HG03342 (cell line): Measurements from ENCODE around the gene DCUN1D2.
A peak's percentile ranks its signal among the peaks of the same experiment; 100 is the strongest.
"Not testable (repeated sequence)": the region's sequence is repeated elsewhere in the genome, so short reads cannot be mapped to it uniquely, and the experiment has no call there.

Experiments used
- ATAC-seq: cut with Tn5 transposase; IDR thresholded peaks from one replicate; pipeline ENCODE4 v1.9.1; 2021; ENCODE audit warnings: mild to moderate bottlenecking, moderate library complexity; ENCODE audit not compliant: unreplicated experiment

Gene DCUN1D2

DNA sequence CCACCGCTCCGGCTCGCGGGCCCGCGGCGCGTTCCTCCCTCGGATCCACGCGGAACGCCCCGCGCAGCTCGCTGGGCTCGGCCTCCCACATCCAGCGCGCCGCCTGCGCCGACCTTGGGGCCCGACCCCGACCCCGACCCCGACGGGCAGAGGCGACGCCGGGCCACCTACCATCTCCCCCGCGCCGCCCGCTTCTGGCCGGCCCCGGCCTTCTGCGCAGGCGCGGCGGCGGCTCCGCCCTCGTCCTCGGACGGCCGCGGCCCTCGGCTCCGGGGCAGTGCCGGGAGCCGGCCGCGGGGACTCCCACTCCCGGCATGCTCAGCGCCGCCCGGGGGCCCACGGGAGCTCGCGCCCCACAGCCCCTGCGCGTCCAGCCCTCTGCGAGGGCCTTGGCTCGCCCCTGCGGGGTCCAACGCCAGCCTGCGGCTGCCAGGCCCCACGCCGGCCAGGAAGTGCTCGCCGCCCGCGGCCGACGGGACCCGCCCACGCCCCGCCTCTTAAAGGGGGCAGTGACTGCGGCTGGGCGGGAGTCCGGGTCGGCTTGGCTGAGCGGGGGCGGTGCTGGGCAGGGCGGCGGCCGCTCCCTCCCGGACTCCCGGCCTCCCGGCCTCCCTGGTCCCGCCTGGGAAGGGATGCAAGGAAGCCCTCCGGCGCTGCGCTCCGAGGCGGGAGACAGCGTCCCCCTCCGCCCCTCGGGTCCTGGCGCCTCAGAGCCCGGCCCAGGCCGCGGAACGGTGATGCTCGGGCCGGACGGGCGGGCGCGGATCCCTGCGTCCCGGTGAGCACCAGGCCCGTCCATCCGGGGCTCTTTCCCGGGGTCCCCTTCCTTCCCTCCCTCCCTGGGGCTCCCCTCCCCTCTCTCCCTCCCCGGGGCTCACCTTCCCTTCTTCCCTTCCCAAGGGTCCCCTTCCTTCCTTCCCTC is at the start of gene DCUN1D2:
Gene DCUN1D2, minus strand, starts transcription at position 216 of the 922 bp plus-strand sequence. Its CDS starts 42 bp downstream, at position 174.
- peak; percentile 78 for ATAC-seq

DNA sequence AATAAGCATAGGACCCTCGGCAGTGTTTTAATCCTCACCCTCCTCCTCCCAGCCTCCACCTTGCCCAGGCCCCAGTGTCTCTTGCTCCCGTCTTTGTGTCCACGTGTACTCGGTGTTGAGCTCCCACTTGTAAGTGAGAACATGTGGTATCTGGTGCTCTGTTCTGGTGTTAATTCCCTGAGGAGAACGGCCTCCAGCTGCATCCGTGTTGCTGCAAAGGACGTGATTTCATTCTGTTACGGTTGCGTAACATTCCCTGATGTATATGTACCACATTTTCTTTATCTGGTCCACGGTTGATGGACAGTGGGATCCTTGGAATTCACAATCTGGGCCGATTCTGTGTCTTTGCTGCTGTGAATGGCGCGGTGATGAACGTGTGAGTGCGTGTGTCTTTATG is 49.3 kb upstream of the DCUN1D2 start:
- no peak for ATAC-seq

DNA sequence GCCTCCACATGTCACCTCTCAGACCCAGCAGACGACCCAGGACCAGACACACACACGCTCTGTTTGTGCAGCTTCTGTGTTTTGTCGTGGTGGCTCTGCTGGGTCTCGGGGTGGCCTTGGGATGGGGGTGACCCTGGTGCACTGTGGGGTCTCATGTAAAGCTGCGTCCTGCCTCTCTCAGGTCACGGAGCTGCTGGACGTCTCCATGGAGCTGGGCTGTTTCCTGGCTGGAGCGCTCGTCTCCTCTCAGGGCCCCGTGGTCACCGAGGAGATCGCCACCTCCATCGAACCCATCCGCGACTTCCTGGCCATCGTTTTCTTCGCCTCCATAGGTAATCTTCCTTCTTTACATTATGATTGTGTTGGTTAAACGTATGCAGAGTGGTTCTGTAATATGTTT is 48.7 kb upstream of the DCUN1D2 start:
- no peak for ATAC-seq

DNA sequence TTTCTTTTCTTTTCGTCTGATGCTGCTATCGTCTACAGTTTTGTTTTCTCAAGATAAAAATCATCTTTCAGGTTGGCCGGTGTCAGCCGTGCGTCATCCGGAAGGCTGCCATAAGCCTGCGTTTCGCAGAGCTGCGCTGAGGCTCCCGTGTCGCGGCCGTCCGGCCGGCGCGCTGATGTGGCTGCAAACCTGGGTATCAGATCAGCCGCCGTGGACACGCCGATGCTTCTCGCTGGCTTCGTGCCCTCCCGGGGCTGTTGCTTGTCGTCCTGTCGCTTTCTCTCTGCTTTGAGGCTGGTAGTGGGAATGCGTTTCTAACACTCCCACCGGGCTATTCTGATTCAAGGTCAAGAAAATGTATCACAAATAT is 48.2 kb upstream of the DCUN1D2 start:
- ATAC-seq = no peak

DNA sequence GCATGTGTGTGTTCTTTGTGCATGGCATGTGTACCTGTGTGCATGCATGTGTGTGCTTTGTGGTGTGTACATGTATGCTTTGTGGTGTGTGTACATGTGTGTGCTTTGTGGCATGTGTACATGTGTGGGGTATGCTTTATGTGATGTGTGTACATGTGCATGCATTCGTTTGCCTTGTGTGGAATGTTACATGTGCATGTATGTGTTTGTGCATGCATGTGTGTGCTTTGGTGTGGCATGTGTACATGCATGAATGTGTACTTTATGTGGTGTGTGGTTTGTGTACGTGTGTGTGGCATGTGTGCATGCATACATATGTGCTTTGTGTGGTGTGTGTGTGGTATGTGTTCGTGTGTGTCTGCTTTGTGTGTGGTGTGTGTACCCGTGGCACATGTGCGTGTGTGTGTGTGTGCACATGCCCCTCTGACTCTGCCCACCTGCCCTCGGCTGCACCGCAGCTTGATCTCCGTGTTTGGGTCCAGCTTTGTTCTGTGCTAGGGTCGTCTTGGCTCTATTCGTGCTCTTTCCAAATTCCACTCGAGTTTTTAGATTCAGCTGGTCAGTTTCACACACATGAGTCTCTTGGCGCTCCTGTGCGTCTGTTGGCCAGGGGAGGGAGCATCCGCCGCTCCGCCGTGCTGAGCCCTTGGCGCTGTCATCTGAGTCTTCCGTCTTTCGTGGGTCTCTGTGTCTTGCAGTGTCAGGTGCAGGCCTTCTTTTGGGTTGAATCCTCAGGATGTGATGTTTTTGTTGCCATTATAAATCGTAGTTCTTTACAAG is 47.6 kb upstream of the DCUN1D2 start:
- no peak for ATAC-seq

DNA sequence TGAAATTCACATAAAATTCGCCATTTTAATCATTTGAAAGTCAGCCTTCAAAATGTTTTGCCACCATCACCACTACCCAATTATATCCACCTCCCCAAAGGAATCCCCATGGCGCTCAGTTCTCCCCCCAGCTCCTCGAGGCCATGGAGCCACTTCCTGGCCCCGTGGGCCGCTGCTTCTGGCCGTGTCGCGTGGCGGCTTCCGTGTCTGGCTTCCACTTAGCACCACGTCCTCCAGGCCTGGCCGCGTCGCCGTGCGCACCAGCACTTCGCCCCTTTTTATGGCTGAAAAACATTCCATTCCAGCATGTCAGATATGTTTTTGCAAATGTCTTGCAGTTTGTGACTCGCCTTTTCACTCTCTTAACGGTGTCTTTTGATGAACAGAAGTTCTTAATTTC is 46.7 kb upstream of the DCUN1D2 start:
- ATAC-seq = no peak

DNA sequence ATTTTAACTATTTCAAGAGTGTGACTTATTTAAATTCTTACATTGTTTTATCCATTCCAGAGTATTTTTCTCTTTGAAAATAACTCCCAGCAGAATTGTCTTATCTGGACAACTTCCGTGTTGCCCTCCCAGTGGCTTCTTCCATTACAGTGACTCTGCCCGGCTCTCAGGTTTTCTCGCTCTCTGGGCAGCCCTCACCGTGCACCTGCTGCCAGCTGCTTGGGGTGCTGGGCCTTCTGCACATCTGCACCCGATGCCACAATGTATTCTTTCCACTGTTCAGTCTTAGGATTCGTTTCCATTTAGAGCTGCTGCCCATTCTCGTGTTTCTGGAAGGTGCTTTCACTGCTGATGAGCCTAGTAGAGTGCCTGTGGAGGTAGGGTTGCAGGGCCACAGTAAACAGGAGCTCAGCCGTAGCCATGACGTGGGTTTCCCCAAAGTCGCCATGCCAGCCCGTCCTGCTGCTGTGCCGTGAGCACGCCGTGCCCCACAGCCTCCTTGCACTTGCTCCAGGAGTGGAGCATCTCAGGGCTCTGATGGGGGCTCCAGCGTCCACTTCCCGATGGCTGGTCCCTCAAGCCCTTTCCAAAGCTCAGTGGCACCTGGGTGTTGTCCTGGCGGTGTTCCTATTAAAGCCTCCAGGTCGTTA is 46.1 kb upstream of the DCUN1D2 start:
- ATAC-seq = no peak

DNA sequence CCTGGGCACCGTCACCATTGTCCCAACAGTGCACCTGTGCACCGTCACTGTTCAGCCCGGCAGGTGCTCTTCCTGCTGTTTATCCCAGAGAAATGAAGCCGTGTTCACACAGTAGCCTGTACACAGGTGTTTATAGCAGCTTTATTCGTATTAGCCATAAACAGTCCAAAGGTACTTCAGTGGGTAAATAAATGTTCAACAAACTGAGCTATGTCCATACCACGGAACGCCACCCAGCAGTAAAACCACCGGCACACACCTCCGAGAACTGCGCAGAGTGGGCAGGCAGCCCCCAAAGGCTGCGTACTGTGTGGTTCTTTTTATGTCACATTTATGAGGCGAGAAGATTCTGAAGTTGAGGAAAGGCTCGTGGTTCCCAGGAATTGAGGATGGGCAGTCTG is 44.9 kb upstream of the DCUN1D2 start:
- ATAC-seq = no peak

DNA sequence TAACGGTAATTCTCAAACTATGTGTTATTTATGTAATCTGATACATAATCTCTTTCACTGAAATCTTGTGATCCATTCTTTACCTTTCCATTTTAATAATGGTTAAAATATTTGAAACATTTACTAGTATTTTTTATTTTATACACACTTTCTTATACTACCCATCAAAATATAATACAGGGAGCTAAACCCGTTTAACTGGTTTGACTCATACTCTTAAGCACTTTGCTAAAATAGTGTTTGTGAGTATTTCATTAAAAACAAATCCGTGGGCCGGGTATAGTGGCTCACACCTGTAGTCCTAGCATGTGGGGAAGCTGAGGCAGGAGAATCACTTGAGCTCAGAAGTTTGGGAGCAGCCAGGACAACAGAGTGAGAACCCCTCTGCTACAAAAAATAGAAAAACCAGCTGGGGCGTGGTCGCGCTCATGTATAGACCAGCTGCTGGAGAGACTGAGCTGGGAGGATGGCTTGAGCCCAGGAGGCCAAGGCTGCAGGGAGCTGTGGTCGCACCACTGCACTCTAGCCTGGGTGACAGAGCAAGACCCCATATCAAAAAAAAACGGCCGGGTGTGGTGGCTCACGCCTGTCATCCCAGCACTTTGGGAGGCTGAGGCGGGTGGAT is 43.8 kb upstream of the DCUN1D2 start:
- no peak for ATAC-seq

DNA sequence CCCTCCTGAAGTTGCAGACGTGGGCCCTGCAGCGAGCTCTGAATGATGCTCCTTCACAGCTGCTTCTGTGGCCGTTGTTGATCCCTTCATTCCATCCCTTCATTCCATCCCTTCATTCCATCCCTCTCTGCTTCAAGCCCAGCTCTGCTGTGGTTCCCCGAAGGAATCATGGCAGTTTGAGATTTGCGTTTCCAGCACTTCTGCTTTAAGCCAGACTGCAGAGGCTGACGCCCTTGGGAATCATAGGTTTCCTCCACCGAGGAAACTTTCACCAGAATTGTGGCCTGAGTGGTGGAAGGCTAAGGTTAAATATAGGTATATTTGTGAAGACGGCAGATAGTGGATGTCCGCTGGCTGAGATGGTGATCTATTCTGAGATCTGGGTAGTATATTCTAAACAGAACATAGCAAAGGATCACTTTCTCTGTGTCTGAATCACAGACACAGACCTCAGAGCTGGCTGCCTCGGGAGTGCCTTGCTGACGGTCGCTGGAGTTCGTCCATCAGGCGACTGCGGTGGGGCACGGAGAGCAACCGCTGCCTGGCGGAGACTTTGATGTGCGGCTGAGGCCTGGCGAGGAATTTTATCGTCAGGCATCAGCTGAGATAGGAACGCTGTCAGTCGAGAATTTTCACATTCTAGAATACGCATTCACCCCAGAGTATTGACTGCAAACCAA is 42.8 kb upstream of the DCUN1D2 start:
- ATAC-seq = no peak

DNA sequence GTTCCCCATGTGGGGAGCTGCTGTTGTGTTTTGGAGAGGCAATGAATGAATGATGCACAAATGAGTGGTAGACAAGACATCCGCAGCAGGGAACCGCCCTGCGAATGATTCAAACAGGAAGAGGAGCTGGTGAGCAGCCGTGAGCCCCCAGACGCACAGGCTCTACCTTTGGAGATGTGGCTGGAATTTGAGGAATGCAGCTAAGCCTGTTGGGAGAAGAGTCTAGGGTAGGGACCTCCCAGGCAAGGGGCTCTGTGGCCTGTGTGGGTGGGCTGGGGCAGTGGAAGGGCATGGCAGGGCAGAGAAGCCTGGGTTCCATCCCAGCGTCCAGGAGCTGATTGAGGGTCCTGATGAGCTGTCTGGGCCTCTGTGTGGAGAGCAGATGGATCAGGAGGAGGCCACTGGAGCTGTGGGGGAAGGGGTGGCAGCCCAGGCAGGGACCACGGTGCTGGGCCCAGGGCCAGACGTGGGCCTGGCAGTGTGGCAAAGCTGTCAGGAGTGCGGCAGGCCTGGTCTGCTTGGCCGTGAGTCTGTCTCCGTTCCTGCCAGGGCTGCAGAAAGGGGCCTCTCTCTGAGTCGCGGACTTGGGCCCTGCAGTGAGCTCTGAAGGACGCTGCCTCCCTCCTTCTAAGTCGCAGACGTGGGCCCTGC is 41.8 kb upstream of the DCUN1D2 start:
- no peak for ATAC-seq

DNA sequence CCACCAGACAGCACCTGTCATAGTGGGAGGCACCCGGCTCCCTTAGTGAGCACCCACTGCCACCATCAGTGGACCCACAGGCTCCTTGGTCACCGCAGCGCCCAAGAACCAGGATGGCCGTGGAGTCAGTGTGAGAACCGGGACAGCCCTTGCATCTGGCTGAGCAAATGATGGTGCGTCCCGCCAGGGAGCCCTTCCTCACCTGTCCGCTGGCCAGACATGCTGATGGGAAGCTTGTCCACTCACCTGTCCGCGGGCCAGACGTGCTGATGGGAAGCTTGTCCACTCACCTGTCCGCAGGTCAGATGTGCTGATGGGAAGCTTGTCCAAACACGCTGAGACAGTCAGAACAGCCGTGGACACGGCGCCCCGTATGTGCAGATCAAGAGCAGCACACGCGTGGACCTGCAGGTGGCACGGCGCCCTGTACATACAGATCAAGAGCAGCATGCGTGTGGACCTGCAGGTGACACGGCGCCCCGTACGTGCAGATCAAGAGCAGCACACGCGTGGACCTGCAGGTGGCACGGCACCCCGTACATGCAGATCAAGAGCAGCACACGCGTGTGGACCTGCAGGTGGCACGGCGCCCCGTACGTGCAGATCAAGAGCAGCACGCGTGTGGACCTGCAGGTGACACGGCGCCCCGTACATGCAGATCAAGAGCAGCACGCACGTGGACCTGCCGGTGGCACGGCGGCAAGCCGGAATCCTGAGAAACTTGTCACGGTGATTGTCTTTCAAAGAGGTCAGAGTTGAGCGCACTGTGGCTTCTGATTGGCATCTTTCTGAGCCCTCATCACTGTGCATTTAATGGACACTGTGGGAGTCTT is 40.7 kb upstream of the DCUN1D2 start:
- ATAC-seq = no peak

DNA sequence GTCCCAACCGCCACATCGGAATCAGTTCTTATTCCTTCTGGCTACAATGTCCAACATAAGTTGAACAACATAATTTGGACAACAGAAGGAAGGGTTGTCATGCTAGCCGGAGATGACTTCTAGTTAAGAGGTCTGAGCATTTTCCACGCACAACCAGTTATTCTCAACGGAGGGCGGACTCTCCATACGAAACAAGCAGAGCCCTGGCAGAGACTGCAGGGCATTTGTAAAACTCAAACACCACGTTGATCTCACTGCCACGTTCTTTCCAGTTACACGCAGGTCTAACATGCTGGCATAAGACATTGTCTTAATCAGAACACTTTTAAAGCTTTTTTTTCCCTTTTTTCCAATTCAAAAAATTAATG is 38.3 kb upstream of the DCUN1D2 start:
- no peak for ATAC-seq

DNA sequence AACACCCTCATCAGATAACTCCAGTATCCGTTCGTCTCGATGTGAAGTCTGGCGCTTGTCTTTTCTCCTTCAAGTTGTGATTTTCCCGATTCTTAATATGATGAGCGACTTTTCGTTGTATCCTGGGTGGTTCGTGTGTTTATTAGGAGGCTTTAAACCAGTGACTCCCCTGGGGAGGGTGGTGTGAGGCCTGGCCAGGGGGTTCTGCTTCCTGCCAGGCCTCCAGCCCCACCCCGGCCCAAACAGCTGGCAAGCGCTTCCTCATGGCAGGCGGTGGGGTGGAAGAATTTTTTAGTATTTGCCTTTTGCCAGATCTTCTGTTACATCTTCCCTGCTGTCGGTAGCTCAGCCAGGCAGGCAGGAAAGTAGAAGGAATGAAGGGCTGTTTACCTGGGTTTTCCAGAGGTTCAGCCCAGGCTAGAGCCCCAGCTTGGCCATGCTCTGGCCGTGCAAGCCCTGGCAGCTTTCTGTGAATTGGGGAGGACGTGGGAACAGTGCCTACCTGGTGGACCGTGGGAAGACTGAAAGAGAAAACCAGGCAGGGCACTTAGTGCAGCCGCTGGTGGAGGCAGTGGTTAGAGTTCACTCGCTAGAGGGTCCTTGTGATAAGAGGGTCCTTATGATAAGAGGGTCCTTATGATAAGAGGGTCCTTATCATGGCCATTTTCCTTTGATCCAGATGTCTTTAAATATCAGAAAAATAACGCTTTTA is 37.7 kb upstream of the DCUN1D2 start:
- ATAC-seq = no peak

DNA sequence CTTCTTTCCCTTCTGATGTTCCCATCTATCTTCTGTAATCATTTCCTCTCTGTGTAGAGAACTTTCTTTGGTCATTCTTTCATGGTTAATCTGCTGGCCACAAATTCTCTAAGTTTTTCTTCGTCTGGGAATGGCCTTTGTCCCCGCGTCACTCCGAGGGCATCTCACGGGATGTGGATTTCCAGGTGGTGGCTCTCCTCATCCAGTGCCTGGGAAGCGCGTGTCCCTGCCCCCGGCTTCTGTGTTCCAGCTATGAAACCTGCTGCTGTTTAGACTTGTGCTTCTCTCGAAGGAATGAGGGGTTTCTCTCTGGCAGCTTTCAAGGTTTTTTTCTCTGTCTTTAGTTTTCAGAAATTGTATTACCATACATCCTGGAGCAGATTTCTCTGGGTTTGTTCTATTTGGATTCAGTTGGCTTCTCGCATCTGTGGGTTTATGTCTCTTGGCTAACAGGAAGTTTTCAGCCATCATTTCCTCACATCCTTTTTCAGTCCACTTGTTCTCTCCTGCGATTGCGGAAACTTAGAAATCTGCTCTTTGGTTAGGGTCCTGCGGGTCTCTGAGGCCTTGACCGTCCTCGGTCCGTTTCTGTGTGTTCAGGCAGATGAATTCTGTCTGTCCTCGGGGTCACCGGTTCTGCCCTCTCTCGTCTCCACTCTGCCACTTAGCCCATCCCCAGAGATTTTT is 36.9 kb upstream of the DCUN1D2 start:
- ATAC-seq = no peak

DNA sequence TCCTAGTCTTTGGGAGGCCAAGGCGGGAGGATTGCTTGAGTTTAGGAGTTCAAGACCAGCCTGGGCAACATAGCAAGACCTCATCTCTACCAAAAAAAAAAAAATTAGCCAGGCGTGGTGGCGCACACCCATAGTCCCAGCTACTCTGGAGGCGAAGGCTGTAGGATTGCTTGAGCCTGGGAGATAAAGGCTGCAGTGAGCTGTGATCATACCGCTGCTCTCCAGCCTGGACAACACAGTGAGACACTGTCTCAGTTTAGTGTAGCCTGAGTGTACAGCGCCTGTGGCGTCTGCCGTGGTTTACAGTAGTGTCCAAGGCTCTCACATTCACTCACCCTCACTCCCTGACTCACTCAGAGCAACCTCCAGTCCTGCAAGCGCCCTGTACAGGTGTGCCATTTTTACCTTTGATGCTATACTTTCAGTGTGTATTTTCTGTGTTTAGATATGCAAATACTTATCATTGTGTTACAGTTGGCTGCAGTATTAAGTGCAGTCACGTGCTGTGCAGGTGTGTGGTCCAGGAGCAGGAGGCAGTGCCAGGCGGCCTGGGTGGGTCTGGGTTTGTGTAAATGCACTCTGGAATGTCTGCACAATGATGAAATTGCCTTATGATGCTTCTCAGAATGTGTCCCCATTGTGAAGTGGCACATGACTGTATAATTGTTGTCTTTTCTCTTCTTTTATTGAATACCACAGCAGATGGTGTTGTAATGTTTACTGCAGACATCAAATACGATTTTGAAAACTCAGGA is 36.1 kb upstream of the DCUN1D2 start:
- no peak for ATAC-seq

DNA sequence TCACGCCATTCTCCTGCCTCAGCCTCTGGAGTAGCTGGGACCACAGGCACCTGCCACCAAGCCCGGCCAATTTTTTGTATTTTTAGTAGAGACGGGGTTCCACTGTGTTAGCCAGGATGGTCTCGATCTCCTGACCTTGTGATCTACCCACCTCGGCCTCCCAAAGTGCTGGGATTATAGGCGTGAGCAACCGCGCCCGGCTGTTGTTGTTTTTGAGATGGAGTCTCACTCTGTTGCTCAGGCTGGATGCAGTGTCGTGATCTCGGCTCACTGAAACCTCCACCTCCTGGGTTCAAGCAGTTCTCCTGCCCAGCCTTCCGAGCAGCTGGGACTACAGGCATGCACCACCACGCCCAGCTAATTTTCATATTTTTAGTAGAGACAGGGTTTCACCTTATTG is 31.9 kb upstream of the DCUN1D2 start:
- not testable (repeated sequence) for ATAC-seq
